Germinal center (tissue), 1 donor: ENCODE measurements around the gene METTL21A.

Experiments
- DNase-seq: peaks from one replicate; pipeline ENCODE4 v3.0.0; 2012; ENCODE audit warnings: mixed read lengths, low spot score

Gene METTL21A

DNA sequence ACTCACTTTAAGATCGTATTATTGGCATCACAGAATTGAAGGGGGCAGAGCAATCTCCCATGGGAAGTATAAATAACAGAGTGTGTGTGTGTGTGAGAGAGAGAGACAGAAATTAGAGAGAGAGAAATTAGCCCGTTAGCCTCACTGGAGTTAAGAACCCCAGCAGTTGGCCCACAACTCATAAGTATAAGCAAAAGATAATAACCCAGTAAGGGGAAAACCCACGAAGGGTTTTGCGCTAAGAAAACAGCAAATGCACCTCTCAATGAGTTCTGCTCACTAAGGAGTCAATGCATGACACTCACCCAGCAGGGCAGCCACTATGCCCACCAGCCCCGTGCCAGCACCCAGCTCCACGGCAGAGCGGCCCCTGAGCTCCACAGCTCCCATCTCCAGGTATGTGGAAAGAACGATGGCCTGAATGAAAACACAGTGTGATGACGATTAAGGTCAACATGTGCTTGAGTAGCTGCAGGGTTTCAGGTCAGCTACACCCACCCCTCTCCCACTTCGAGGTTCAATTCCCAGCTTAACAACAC, 3.6 kb downstream of the METTL21A start:
- DNase-seq, result peak; percentile 5

DNA sequence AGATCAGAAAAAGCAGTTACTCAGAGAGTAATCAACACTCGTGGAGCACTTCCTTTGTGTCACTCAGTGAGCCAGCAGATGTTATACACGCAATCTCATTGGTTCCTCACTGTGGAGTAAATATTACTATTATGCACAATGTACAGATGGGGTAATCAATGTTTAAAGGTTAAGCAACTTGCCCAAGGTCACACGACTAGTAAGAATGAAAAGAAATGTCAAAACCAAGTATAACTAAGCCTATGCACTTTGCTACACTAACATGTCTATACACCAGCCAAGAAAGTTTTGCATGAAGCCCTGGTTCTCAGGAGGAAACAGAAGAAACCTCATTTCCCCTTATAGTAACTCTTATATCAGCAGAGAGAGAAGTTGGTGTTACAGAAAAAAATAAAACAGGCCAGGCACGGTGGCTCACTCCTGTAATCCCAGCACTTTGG, 5.4 kb downstream of the METTL21A start:
- peak; percentile 65 for DNase-seq

DNA sequence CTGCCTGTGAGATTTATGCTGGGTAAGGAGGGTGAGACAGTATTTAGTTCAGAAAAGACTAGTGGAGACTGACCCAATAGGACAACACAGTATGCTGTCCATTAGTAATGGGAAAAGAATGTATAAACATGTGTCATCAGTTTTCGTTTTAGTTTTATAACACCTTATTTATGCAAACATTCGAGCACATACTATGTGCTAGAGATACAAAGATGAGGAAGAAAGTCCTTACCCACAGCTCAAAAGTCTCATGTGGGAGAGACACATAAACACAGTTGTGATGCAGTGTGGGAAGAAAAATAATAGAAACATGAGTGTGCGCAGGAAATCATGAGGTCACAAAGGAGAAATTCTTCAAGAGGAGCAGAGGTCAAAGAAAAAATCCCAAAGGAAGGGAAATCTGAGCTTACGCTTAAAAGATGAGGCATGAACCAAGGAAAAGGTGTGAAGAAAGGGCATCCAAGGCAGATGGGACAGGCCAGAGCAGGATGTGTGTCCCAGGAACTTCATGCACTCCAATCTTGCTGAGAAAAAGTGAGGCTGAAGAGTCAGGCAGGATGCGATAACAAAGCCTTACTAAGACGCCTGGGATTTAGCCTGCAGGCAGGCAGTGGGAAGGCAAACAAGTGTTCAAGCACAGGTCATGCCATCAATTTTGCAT, 8.1 kb downstream of the METTL21A start:
- no peak for DNase-seq

DNA sequence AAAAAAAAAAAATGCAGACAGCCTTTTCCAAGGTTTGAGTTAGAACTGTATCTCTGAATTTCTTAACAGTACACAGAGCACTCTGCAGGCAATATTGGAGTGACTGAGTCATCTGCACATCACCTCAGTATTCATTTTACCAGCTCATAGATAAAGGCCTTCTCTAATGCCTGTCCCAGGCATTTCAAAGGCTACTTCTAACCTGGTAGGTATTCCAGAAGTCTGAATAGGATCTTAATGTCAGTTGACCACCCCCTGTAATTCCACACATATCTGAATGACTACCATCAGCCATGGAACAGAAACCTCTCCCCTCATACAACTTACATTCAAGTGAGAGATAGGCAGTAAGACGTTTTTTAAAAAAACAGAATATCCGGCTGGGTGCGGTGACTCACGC, 9.0 kb downstream of the METTL21A start:
- DNase-seq, result no peak

DNA sequence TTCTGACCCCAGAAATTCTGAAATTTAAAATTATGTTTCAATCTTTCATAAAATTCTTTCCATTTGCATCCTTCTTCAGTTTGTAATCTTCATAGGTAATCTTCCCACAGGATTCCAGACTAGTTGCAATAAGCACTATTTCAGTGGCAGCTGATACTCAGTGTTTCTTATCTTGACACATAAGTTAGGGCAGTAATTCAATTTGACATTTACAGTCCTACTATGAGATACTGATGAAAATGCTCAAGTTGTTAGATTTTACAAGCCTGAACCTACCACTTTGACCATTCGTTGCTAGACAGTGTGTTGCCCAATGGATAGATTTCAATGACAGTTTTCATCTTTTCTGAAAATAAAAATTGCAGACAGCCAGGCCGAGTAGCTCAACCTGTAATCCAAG, 10.4 kb downstream of the METTL21A start:
- DNase-seq, result no peak

DNA sequence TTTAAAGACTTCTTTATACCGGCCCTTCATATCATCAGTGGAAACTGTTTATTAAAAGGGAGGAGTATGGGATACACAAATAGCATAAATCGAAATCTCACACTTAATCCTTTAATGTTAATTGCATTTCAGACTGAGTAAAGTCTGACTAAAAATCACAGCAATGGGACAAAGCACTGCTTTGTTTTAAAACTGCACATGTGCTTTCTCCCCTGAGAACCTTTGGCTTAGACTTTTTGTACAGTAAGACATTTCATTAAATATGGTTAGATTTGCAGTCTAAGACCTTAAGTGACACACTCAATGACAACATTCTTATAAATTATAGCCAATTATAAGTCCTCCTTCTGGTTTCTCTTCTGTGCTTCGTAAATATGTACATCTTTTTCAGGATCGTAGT, 12.5 kb downstream of the METTL21A start:
- DNase-seq, result no peak

DNA sequence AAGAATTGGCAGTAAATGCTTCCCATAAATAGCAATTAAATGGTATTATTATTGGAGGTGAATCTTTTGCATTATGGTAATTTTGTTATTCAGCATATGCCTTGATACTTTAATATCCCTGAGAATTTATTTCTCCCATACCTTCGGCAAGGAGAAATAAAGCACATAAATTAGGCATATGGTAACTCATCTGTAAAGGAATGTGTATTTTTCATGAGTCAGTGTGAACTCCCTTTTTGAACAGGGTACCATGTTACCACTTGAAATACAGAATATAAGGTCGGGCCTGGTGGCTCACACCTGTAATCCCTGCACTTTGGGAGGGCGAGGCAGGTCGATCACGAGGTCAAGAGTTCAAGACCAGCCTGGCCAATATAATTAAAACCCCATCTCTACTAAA, 18.4 kb downstream of the METTL21A start:
- DNase-seq, result no peak

DNA sequence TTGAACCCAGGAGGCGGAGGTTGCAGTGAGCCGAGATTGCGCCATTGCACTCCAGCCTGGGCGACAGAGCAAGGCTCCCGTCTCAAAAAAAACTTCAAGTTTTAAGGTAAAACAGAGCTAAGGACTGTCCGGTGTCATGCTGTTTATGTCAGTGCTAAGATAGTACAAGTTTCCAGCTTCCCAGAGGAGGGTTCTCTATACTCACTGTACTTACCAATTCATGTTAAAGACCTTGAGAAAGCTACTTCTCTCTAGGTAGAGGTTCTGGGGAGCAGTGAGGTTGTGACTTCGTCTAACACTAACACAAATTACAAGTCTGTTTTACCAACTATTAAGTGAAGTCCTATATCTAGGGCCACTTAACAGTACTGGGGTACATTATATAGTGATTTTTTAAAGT, 18.8 kb downstream of the METTL21A start:
- DNase-seq, result no peak

DNA sequence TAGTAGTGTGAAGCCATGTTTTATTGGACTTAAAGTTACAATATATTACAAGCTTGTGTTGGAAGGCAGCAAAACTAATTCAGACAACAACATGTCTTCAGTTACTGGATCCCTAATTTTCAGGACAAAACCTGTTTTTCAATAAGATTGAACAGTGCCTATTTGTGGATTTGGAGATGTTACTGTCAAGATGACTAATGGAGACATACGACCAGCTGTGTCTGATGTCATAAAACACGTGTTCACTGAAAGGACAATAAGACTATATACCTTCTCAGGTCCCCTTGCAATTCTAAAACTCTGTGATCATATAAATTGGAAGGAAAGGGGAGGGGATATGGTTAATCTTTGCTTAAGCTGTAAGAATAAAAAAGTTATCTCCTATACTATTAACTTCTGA, 21.7 kb downstream of the METTL21A start:
- DNase-seq, result no peak

DNA sequence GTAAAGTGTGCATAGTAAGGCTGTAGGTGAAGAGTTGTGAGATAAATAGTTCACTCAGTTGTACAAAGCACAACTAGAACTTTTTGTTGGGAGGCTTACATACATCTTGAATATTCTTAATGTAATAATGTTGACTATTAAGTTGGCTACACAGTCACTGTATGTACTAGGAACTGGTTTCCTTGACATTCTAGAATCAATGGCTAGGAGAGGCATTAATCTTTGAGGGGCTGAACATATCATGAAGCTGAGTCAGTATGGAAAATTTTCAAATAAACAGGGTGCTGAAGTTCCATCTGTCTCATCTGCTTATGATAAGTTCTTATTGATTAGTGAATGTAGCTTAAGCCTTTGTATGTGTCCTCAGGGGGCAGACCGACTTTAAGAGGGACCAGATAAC, 23.4 kb downstream of the METTL21A start:
- DNase-seq, result no peak

DNA sequence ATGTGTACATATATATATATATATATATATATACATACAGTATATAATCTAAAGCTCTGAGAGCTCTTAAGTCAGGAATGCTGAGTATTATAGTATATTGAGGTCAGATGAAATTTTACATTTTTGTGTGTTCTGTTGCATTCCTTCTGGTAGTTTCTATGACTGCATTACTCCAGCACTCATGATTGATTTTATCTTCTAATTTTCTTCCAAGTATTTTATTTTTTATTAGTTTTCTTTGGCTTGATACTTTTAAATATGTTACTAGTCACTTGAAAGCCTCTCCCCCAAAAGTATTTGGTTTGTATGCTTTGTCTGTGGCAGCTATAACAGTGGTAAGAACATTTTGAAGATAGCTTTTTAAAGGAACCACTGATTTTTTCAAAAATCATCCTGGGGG, 25.0 kb downstream of the METTL21A start:
- no peak for DNase-seq

DNA sequence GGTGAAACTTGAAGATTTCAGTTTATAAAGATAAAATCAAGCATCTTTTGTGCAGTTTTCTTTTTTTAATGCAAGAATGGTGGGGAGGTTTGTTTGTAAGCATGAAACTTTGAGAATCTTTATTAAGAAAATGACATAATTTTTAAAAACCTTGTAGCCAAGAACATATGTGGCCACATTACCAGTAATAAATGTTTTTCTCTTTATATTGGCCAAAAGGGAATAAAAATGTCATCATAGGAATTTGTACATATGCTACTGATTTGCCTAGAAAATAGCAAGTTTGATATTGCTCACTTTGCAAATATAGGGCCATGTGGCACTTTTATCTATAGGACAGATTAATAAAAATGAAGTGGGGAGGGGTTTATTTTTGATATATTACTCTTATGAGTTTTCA, 25.6 kb downstream of the METTL21A start:
- no peak for DNase-seq

DNA sequence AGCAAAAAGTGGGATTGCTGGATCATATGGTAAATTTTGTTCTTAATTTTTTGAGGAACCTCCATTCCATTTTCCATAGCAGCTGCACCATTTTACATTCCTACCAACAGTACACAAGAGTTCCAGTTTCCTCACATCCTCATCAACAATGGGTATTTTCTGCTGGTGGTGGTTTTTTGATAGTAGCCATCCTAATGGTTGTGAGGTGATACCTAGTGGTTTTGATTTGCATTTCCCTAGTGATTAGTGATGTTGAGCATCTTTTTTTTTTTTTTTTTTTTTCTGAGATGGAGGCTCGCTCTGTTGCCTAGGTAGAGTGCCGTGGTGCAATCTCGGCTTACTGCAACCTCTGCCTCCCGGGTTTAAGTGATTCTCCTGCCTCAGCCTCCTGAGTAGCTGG, 30.5 kb downstream of the METTL21A start:
- DNase-seq, result no peak

DNA sequence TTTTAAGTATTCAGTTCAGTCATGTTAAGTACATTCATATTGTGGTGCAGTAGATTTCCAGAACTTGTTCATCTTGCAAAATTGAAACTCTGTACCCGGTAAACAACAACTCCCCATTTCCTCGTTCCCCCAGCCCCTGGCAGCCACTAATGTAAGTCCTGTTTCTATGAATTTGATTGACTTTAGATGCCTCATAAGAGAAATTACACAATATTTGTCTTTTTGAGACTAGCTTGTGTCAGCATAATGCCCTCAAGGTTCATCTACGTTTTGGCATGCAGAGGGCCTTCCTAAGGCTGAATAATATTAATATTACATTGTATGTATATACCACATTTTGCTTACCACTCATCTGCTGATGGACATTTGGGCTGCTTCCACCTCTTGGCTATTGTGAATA, 30.9 kb downstream of the METTL21A start:
- no peak for DNase-seq

DNA sequence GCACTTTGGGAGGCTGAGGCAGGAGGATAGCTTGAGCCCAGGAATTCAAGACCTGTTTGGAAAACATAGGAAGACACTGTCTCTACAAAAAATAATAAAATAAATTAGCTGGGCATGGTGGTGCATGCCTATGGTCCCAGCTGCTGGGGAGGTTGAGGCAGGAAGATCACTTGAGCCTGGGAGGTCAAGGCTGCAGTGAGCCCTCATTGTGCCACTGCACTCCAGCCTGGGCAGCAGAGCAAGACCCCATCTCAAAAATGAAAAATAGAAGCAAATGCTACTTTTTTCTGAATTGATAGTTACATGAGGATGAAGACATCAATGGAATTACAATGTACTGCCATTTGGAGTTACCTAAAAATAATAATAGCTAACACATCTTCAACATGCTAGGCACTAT, 31.9 kb downstream of the METTL21A start:
- DNase-seq, result no peak

DNA sequence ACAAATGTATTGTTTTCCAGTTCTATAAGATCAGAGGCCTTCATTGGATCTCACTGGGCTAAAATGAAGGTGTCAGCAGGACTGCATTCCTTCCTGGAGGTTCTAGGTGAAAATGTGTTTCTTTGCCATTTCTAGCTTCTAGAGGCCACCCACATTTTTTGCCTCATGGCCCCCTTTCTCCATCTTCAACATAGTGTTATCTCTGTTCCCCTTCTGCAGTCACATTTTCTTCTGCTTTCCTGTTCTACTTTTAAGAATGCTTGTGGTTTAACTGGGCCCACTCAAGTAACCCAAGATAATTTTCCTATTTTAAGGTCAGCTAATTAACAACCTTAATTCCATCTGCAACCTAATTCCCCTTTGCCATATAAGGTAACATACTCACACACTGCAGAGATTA, 36.1 kb downstream of the METTL21A start:
- DNase-seq, result no peak

DNA sequence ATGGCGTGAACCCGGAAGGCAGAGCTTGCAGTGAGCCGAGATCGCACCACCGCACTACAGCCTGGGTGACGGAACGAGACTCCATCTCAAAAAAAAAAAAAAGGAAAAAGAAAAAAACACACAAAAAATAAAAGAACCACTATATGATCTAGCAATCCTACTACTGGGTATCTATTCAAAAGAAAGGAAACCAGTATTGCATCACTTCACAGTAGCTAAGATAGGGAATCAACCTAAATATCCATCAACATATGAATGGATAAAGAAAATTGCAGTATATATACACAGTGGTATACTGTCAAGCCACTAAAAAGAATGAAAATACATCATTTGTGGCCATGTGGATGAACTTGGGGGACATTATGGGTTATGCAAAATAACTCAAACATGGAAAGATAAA, 37.9 kb downstream of the METTL21A start:
- no peak for DNase-seq

DNA sequence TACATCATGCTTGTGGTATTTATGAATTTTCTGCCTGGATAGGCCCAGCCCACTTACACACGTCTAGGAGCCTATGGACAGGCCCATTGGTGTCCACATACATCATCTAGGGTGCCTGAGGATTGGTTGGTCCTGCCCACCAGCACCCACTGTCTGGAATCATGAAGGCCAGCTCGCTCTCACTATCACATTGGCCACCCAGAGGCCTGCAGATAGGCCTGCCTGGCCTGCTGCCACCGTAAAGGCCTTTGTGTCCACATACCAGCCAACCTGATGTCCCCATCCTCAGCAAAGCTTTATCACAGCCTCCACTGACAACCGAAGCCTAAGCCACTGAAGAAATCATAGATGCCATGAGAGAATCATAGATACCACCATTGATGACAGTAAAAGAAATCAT, 40.2 kb downstream of the METTL21A start:
- DNase-seq, result no peak

DNA sequence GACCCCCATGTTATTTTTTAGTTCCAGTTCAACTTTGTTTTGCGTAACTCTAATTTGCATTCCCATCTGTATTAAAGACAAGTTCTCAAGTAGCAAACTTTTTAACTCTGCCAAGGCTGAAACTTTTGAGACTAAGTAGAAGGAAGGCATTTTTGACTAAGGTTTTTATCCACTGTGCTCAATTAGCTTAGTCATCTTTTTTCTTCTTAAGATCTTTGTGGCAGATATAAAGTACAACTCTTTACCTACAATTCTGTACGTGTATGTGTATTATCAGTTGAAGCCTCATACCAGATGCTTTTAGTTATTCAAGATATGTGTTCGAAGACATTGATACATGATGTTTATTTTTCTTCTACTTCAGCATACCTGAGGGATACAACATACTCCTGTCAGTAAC, 53.8 kb downstream of the METTL21A start:
- DNase-seq, result no peak

DNA sequence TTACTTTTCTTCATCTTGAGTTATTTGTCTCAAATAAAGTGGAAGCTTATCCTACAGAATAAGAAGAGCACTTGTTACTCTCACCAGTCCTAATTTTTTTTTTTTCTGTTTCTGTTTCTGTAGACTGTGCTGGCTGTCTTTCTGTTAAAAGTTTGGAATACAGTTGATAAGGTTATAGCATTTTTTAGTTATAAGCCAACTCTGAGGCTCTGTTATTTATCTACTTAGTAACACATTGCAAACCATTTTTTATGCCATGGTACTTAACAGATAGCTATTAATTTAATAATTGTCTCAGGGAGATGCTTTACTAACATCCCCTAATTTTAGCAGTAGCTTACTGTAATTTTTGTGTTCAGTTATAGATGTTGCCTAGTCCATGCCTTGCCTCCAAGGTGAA, 57.5 kb downstream of the METTL21A start:
- no peak for DNase-seq

DNA sequence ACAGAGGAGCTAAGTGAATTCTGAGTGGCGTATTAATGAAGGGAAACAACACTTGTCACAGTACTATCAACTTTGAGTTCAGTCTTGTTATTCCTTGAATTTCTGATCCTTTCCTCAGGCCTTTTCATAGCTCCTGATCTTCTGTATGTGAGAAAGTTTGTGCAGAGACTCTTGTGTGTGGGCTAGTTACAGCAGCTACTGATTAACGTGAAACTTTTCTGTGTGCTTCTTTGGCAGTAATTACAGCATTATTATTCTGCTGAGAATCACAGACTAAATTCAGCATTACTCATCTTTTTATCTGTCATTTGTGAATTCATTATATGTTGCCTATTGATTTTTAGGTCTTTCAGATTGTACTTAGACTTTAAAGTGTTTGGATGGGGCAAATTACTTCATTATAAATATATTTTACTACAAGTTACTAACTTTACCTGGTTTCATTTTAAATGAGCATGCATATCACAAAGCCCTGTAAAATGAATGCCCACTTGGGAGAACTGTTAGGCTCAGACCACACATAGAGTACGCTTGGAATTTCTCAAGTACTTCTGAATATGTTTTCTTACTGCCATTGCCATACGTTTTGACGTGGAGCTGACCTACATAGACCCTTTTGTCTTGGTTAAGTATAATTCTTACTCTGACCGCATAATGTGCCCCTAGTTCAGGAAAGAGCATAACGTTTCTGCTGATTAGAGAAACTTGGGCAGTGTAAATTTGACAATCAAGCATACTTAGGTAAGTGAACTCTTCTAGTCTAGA, 59.3 kb downstream of the METTL21A start:
- DNase-seq, result no peak
